SH-SY5Y (cell line): ENCODE data around the gene SEMA5B.

Experiments used
- GATA2 ChIP-seq: IDR thresholded peaks from 2 replicates; pipeline ENCODE4 v1.6.1; 2011; ENCODE audit warnings: mild to moderate bottlenecking, low read depth, low read length
- GATA3 ChIP-seq: IDR thresholded peaks from 2 replicates; pipeline ENCODE4 v1.6.1; 2011; ENCODE audit warnings: low read depth, mild to moderate bottlenecking, low read length, moderate library complexity

- TF ChIP-seq GATA3: peak; percentile 96
- peak; percentile 99 for TF ChIP-seq GATA2
Measured at GRCh38 chr3:122975163-122975923, 52.2 kb downstream of the SEMA5B start.
